Heart left ventricle (tissue), 16 donors: ENCODE data around the gene TRMT1. TPM values are rescaled to one million over a fixed set of nuclear protein-coding genes. Genes with fewer than 3 reads are reported as not detected.

Experiments
- ATAC-seq, 4 donors: fragments of 200-7000 bp; cut with Tn5 transposase; one replicate each; pipeline ENCODE4 v1.9.1; 2020 to 2022; ENCODE audit warnings: moderate library complexity in 4 of 4, mild to moderate bottlenecking in 3 of 4, moderate number of reproducible peaks in 1 of 4
- DNase-seq, 5 donors: peaks; one replicate each; pipeline ENCODE4 v3.0.0-alpha.2; 2020
- H3K27ac ChIP-seq, 12 donors: fragments of 200-600 bp; sonication (generic) in 4 of 12; one replicate each; pipeline versions ENCODE4 v1.5.0 to v1.8.0; 2016 to 2022; ENCODE audit warnings: mild to moderate bottlenecking in 2 of 12
- H3K27me3 ChIP-seq, 9 donors: fragments of 200-600 bp; sonication (generic) in 2 of 9; one replicate each; pipeline versions ENCODE4 v1.5.1 to v1.8.0; 2016 to 2022; ENCODE audit warnings: mild to moderate bottlenecking in 3 of 9
- H3K36me3 ChIP-seq, 9 donors: fragments of 200-600 bp; sonication (generic) in 2 of 9; one replicate each; pipeline versions ENCODE4 v1.5.0 to v1.8.0; 2018 to 2022; ENCODE audit warnings: mild to moderate bottlenecking in 2 of 9
- H3K4me1 ChIP-seq, 12 donors: fragments of 200-600 bp; sonication (generic) in 4 of 12; one replicate each; pipeline versions ENCODE4 v1.5.0 to v1.8.0; 2016 to 2022; ENCODE audit warnings: mild to moderate bottlenecking in 3 of 12
- H3K4me3 ChIP-seq, 12 donors: fragments of 200-600 bp; sonication (generic) in 4 of 12; one replicate each; pipeline versions ENCODE4 v1.5.0 to v1.8.0; 2017 to 2022; ENCODE audit warnings: mild to moderate bottlenecking in 9 of 12, moderate library complexity in 4 of 12
- H3K9me3 ChIP-seq, 12 donors: fragments of 200-600 bp; sonication (generic) in 4 of 12; one replicate each; pipeline versions ENCODE4 v1.5.0 to v1.8.0; 2016 to 2022; ENCODE audit warnings: mild to moderate bottlenecking in 1 of 12
- POLR2A ChIP-seq, 2 donors: fragments of 450-650 bp; IDR thresholded peaks; one replicate each; pipeline ENCODE4 v1.6.1; 2017; ENCODE audit warnings: antibody characterized with exemption in 2 of 2, mild to moderate bottlenecking in 2 of 2, moderate library complexity in 2 of 2
- WGBS, 4 donors: extraction: QIAGEN DNeasy Blood & Tissue Kit in 2 of 4; methylation state at CpG; one replicate each; pipeline versions ENCODE4 v1.1.5 to v1.1.7; 2013 to 2018; 5-methylcytosine and 5-hydroxymethylcytosine counted together
- intact Hi-C, 10 donors: fragments of 100-400 bp; cut with DNase I; formaldehyde crosslinking; loops; one replicate each; pipeline versions ENCODE4 v1.11.1 to v1.14.2; 2022
- polyA plus RNA-seq, 2 donors: library from polyadenylated mRNA; stranded (reverse); fragments of 200-250 nt; gene quantifications; one replicate each; pipeline ENCODE4 v1.2.3, GENCODE V29; 2013
- total RNA-seq, 9 donors: library from RNA; depleted of rRNA in 2 of 9; stranded (reverse); fragments of >200 nt in 2 of 9; fragmentation: NEBNext Ultra II Directional in 3 of 9; extraction: Animal tissue kit (Norgen Biotek cat#: 25700) in 3 of 9; gene quantifications; one replicate each; pipeline versions ENCODE4 v1.1.0 to v1.2.4, GENCODE V29; 2016 to 2023
- TF ChIP-seq, protein P1 (sequence below), 12 donors: fragments of 200-600 bp; sonication (generic) in 4 of 12; IDR thresholded peaks; one replicate each; pipeline versions ENCODE4 v1.5.0 to v1.8.0; 2018 to 2022; ENCODE audit warnings: antibody characterized with exemption in 12 of 12, mild to moderate bottlenecking in 5 of 12
- donor health status: ischemic (EF 13 %, LVEDD 7.1; RV severe dilation, severe dysfunction).
- donor health status: healthy with polysubstance abuse.
- donor health status: DM: no; HTN: yes; CAD: no.
- donor health status: DM: no; HTN: no; CAD: no.
- donor health status: ischemic (EF 25% LVEDD 6.9; RV normal size, moderate dysfunction).
- donor health status: ischemic (EF 25% LVEDD 5.7; RV mildly dilated, moderate dysfunction).
- donor health status: healthy.
- donor health status: DM: yes; HTN: yes; CAD: no.
- donor health status: ischemic (EF 35%, LVEDD 5.7; RV mildly dilated, moderate dysfunction).
- donor health status: nonischemic (EF 11% LVEDD 7.7; RV severe dilation, severe dysfunction).
- donor health status: DM: yes; HTN: yes; CAD: no.
- donor health status: PGD.
- donor health status: ischemic (EF 29% LVEDD 5.4; RV normal size, mild dysfunction).
- donor health status: nonischemic (EF 23%, LVEDD 6.1; RV moderate dilation, normal function).

Gene TRMT1
- total and polyA plus RNA-seq, 11 donors, result 15.1 to 32.4 (median 19.1) TPM

- Histone ChIP-seq H3K9me3 (no peaks in the 10 kb centered on the region), H3K4me1 (peaks cover 14 to 73% (median 47%) of the 10 kb centered on the region in 12 donors), H3K27ac (peak overlapping the region in 3 of 12 donors; percentile 4 to 99 (median 12)), H3K4me3 (no peak overlapping the region), H3K27me3 (no peaks in the 10 kb centered on the region), H3K36me3 (no peaks in the 10 kb centered on the region)
- TF ChIP-seq, protein P1, sequence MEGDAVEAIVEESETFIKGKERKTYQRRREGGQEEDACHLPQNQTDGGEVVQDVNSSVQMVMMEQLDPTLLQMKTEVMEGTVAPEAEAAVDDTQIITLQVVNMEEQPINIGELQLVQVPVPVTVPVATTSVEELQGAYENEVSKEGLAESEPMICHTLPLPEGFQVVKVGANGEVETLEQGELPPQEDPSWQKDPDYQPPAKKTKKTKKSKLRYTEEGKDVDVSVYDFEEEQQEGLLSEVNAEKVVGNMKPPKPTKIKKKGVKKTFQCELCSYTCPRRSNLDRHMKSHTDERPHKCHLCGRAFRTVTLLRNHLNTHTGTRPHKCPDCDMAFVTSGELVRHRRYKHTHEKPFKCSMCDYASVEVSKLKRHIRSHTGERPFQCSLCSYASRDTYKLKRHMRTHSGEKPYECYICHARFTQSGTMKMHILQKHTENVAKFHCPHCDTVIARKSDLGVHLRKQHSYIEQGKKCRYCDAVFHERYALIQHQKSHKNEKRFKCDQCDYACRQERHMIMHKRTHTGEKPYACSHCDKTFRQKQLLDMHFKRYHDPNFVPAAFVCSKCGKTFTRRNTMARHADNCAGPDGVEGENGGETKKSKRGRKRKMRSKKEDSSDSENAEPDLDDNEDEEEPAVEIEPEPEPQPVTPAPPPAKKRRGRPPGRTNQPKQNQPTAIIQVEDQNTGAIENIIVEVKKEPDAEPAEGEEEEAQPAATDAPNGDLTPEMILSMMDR (IDR thresholded peaks at IDR 0.05), result no peak
- TF ChIP-seq POLR2A (IDR thresholded peaks at IDR 0.05), result no peak
- ATAC-seq, result no peak
- WGBS, 4 donors, result 77 to 92% (median 89%) methylated on average over 1 of the region's 1 CpG
- intact Hi-C loops, result no loop called here
- DNase-seq, result no peak
Measured at GRCh38 chr19:13160557-13160956, 44.0 kb upstream of the TRMT1 start.

DNA sequence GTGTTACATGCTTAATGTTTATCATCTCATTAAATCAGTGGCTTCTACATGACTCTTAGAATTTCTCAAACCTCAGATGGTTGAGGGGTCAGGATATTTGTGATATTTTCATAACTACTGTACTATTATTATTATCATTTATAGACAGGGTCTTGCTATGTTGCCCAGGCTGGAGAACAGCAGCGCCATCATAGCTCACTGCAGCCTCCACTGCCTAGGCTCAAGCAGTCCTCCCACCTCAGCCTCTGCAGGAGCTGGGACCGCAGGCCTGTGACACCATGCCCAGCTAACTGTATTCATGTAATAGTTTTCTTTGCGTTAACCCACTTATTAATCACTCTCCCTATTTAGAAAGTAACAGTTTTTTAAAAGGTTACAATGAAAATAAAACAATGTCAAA, 43.2 kb upstream of the TRMT1 start:
- H3K27me3 ChIP-seq, result no peaks in the 10 kb centered on the region
- H3K36me3 ChIP-seq, result no peaks in the 10 kb centered on the region
- H3K27ac ChIP-seq, result no peak overlapping the region
- intact Hi-C loops, result loop anchor here in 2 of 10 donors (10.0 kb wide), 2 partner anchors 375 to 685 kb away; no protein-coding TSS in a partner anchor
- H3K4me3 ChIP-seq, result no peak overlapping the region
- 94 to 99% (median 97%) methylated on average over 3 of the region's 3 CpGs for WGBS, 4 donors
- ATAC-seq, result no peak
- peaks cover 14 to 68% (median 44%) of the 10 kb centered on the region in 12 donors for H3K4me1 ChIP-seq
- no peak for DNase-seq
- TF ChIP-seq, protein P1 (IDR thresholded peaks at IDR 0.05), result no peak
- no peak for TF ChIP-seq POLR2A (IDR thresholded peaks at IDR 0.05)
- H3K9me3 ChIP-seq, result no peaks in the 10 kb centered on the region

GRCh38 chr19:13155472-13156359, 39.2 kb upstream of the TRMT1 start:
- Histone ChIP-seq H3K27ac (peak overlapping the region; percentile 84 to 100 (median 98)), H3K36me3 (peaks cover 0 to 13% (median 0%) of the 10 kb centered on the region in 9 donors), H3K9me3 (no peaks in the 10 kb centered on the region), H3K4me3 (peak overlapping the region; percentile 75 to 98 (median 91)), H3K4me1 (peaks cover 4 to 35% (median 16%) of the 10 kb centered on the region in 12 donors), H3K27me3 (no peaks in the 10 kb centered on the region)
- ATAC-seq (peak in 3 of 4 donors; percentile 6 to 25 (median 12)), DNase-seq (peak; percentile 88 to 92 (median 91))
- WGBS, 4 donors, result 15 to 18% (median 16%) methylated on average over 29 to 55 of the region's 55 CpGs
- intact Hi-C loops, result loop anchor here in 2 of 10 donors (10.0 kb wide), 2 partner anchors 371 to 689 kb away; no protein-coding TSS in a partner anchor
- peak in 1 of 2 donors; percentile 11 for TF ChIP-seq POLR2A (IDR thresholded peaks at IDR 0.05)
- TF ChIP-seq, protein P1 (IDR thresholded peaks at IDR 0.05), result no peak

GRCh38 chr19:13154911-13155471, 38.5 kb upstream of the TRMT1 start:
- H3K4me1 ChIP-seq, result peaks cover 4 to 35% (median 16%) of the 10 kb centered on the region in 12 donors
- TF ChIP-seq, protein P1 (IDR thresholded peaks at IDR 0.05), result peak in 2 of 12 donors; percentile 15 to 22
- TF ChIP-seq POLR2A (IDR thresholded peaks at IDR 0.05), result no peak
- intact Hi-C loops, result loop anchor here in 7 of 10 donors (5.0 to 10.0 kb wide), 7 partner anchors 38 to 690 kb away; partner anchors contain the start of genes LYL1 (in 6 of the 7), NACC1 (in 2 of the 7), TRMT1 (in 2 of the 7) and DAND5 (in 1 of the 7)

More at GRCh38 chr19:13154911-13155471, 38.5 kb upstream of the TRMT1 start:
- no peaks in the 10 kb centered on the region for H3K9me3 ChIP-seq
- peak overlapping the region; percentile 84 to 100 (median 98) for H3K27ac ChIP-seq
- no peaks in the 10 kb centered on the region for H3K27me3 ChIP-seq
- H3K4me3 ChIP-seq, result peak overlapping the region; percentile 75 to 98 (median 91)
- 30 to 34% (median 32%) methylated on average over 24 of the region's 24 CpGs for WGBS, 4 donors
- DNase-seq (peak in 3 of 5 donors; percentile 55 to 65 (median 61)), ATAC-seq (no peak)
- H3K36me3 ChIP-seq, result peaks cover 0 to 13% (median 0%) of the 10 kb centered on the region in 9 donors
